Fibroblast of skin of left biceps (primary cell): Measurements from ENCODE around the gene RBM38.

ENCODE experiments used
- DNase-seq, 2 experiments: peaks; one replicate each; pipeline ENCODE4 v3.0.0-alpha.2; 2013; ENCODE audit warnings: low read depth in 2 of 2

RBM38 gene

DNA sequence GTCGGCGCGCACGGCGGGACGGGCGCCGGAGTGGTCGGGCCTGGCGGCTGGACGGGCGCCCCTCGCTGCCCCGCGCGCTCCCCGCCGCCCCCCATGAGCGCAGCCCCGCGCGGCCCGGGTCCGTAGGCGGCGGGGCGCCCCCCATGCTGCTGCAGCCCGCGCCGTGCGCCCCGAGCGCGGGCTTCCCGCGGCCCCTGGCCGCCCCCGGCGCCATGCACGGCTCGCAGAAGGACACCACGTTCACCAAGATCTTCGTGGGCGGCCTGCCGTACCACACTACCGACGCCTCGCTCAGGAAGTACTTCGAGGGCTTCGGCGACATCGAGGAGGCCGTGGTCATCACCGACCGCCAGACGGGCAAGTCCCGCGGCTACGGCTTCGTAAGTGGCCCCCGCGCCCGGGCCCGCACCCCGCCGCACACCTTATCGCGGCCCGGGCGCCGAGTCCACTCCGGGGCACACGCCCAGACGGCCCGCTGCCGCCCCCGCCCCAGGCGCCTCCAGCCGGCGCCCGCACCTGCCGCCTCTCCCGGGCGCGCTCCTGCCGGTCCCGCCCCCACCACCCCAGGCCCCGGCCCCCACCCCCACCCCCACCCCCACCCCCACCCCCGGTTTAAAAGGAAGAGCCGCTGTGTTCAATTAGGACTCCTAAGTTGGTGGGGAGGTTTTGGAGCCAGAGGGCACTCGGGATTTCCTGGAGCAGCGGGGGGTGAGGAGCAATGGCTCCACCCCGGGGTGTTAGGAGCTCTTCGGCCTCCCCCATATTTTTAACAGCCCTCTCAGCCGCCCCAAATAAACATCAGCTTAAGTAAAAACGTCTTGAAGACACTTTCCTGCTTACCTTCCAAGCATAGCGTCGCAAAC, 474 bp downstream of the RBM38 start:
- no peak for DNase-seq

DNA sequence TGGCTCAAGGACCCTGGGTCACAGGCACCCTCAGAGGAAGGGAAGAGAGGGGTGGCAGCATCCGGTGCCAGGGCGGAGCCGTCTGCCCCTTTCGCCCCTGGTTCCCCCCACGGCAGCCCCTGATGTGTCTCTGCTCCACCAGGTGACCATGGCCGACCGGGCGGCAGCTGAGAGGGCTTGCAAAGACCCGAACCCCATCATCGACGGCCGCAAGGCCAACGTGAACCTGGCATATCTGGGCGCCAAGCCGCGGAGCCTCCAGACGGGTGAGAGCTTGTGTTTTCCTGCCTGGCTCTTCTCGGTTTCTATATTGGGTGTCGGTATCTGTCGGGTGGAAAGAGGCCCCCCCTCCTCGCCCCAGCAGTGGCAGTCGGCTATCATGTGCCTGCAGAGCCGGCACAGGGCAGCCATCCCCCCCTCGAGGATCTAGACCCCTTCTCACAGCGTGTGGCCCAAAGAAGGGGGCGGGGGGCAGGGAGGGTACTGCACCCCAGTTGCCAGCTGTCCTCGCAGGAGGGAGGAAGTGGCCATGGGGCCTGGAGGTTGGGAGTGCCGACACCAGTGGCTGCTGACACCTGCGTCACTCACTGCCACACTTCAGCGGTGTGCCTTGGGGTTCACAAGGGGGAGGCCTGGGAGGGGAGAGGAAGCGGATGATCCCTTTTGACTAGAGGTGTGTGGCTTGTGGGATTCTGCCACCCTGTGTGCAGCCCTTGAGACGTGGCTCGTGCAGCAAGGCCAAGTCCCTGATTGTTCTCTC, 1.5 kb downstream of the RBM38 start:
- DNase-seq, result no peak

DNA sequence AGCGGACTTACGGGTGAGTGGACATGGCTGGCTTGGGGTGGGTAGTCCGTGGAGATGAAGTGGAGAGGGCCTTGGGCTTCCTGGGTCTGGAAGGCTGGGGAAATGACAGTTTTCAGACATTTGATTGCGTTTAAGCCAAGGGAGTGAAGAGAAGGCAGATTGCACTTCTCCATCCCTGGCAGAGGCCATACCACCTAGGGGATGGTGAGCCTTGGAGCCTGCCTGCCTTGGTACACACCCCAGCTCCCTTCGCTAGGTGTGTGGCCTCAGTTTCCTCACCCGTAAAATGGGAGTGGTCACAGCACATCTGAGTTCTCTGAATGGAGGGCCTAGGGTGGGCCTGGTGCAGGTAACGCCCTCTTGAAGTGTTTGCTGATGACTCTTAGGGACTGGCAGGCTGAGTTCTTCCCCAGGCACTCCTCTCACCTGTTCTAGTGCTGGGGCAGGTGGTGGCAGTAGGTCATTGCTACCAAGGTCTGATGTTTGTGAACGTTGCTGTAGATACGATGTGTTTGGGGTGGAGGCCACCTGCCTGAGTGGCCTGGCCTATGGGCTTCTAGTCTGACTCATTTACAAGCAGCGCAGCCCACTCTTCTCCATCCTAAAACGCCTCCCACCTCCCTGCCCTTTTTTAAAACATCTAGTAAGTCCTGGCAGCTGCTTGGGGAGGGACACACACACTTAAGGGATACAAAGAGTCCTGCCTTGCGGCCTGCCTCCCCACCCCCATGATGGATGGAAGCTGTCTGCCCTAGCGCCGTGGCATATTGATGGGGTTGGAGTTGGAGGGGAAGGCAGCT, 2.3 kb downstream of the RBM38 start:
- no peak for DNase-seq

DNA sequence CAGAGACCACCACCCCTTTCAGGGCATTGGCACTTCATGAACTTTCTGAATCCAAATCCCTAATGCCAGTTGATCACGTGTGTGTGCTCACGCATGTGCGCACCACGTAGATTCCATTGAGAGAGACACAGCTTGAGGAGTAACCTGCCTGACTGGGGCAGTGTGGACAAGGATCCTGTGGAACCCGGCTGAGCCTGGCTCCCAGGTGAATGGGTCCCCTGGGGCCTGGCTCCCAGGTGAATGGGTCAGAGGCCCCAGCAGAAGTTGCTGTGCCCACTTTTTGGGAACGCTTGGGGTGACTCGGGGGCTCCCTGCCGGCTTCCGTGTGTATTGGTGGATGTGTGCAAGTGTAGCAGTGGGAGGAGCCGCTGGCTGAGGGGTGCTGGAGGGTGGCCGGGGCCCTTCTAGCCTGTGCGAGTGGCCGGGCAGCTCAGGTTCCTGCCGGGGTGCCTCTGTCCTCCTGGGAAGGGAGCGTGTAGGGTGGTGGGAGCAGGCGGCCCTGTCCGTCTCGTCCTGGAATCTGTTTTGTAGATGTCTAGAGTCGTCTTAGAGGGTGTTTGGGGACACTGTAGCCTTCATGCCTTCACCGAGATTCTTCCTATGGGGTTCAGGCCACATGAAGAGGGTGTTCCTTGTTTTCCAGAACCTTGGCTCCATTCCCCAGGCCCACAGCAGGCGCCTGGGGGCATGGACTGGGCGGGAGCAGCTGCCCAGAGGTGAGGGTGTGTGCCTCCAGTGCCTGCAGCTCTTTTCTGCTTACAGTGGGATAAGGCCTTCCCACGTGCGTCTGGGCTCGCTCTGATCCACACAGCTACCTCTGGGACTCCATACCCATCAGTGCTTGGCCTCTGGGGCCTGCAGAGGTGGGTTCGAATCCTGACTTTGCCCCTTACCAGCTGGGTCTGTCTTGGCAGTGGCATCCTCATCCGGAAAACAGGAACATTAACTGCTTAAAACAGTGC, 3.2 kb downstream of the RBM38 start:
- DNase-seq, result no peak

DNA sequence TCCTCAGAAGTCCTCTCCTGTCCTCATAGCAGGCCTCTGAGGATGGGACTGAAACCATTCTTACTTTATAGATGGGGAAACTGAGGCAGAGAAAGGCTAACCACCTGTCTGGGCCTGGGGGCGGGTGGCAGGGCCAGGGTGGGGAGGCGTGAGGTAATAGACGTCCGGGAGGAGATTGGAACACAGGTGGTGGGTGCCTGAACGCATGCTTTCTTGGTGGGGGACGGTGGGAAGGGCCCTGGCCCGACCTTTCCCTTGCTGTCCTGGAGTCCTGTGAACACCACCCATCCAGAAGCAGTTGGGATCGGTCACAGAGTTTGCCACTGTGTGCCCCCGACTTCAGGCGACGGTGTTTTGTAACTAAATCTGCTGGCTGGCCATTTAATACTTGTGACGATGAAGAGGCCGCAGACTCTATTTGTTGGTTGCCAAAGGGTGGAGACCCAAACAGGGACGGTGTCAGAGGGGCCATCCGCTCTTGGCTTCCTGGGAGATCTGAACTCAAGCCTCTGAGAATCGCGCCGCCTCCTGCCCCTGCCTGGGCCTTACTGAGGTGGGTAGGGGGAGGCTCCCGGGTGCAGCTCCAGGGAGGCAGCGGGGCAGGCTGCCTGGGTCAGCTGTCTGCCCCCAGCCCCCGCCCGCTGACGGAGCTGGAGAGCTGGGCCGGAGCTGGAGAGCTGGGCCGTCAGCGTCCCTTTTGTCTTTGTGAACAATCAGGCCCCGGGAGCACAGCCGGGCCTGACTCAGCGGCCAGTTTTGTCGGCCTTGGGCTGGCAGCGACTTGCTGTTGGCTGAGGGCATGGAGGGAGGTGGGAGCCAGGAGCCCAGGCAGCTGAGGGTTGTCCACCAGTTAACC, 4.1 kb downstream of the RBM38 start:
- DNase-seq, result no peak

DNA sequence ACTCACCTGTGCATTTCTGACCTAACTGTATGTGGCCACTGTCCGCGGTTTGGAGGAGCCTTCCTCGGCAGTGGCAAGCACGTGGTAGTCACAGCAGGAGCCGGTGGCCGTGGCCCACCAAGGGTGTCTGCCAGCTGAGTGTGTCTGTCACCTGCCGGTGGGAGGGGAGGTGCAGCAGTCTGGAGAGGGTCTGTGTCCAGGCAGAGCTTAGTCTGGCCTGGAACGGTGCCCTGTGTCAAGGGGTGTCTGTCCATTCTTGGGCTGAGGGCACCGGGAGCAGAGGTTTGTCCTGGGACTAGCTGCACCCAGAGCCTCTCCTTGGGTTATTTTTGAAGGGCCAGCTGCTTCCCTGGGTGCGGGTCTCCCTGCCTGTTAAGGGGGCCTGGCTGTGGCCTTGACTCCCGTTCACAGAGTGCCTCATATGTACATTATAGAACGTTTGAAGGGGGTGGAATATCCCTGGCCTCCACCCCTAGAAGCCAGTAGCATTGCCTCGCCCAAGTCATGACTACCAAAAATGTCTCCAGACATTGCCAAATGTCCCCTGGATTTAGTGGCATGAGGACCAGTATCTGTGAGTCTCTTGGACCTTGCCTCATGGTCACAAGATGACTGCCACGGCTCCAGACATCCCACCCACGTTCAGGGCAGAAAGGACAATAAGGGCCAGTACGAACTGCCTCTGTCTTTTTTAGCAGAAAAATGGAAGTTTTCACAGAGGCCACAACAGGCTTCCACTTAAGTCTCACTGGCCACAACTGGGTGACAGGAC, 5.2 kb downstream of the RBM38 start:
- DNase-seq, result no peak

DNA sequence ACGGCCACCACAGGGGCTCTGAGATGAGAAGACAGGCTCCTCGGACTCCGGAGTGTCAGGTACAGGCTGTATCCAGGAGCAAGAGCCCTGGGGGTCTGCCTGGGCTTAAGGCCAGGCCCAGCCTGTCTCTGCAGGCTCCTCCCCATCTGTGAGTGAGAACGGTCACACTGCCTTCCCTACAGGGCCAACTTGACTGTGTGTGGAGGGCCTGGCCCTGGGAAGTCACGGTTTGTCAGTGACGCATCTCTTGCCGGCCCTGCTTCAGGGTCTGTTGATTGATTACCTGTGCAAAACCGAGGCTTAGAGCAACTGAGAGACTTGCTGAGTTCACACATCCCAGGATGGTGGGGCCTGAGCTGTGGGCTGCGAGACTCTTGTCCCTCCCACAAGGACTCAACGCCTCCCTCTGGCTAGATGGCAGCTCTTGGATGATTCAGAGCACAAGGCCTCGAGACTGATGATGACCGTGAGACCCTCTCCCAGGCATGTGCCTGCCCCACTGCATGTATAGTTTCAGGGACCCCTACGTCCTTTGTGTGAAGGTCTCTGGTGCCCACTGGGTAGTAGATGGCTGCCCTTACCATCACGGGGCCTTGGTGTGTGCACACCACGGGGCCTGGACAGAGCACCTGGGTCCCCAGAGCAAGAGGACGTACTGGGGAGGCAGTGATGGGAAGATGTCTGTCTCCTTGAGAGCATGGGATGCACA, 5.9 kb downstream of the RBM38 start:
- DNase-seq, result no peak

DNA sequence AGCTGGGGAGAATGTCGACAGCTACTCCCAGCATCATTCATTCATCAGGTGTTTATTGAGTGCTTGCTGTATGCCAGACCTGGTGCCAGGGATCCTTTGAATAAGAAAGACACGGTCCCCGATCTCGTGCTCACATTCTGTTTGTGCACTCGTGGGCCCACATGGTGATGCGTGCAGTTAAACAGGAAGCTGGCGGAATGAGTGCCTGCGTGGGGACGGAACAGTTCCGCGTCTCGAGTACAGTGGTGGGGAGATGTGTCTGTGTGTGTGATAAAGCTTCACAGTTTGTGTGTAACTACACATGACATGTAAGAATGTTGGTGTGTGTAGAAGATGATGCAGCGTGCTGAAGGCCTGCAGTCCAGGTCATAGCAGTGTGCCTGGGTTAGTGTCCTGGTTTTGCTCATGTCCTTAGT, 6.5 kb downstream of the RBM38 start:
- no peak for DNase-seq

DNA sequence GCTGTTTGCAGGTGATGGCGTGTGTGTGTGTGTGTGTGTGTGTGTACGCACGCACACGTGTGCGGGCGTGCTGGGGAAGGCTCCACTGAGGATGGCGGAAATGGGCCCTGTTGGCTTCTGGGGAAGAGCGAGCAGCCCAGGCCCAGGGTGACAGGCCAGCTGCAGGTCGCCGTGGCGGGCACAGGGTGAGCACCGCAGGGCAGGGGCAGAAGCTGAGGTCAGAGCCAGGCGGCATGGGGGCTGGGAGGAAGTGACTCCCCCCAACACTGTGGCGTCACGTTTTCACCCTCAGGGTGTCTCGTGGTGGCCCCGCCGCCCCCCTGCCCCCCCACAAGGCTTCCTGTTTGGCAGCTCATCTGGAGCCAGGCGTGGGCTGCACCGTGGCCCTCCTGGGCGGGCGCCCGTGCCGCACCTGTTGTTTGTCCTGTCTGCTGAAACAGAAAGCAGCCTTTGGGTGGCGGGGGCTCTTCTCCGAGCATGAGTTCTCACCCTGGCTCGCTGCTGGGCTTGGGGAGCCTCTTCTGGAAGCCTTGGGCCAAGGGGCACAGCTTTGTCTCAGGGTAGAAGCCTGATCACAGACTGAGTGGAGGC, 7.1 kb downstream of the RBM38 start:
- DNase-seq, result no peak

DNA sequence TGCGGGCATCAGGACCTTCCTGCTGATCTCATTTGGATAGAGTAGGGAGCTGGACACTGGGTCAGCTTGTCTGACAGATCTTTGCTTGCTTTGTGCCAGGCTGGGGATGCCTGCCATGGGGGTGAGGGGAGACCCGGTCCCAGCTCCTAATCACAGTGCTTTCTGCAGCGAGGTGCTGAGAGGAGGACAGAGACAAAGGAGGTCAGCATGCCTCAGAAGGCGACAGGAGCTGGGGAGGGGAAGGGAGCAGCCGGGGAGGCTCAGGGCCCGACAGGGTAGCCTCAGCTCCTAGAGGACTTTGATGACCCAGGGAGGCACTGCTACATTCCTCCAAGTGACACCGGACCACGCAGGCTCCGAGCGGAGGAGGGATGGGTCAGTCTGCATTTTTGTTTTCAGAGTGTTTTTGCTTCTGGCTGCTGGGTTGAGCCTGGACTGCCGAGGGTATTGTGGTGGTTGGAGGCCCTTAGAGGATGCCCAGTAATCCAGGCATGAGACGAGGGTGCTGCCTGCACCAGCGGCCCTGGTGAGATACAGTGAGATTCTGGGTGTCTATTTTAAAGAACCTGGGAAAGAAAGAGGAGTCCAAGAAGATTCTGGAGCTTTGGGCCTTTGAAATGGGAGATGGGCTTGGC, 7.8 kb downstream of the RBM38 start:
- no peak for DNase-seq

DNA sequence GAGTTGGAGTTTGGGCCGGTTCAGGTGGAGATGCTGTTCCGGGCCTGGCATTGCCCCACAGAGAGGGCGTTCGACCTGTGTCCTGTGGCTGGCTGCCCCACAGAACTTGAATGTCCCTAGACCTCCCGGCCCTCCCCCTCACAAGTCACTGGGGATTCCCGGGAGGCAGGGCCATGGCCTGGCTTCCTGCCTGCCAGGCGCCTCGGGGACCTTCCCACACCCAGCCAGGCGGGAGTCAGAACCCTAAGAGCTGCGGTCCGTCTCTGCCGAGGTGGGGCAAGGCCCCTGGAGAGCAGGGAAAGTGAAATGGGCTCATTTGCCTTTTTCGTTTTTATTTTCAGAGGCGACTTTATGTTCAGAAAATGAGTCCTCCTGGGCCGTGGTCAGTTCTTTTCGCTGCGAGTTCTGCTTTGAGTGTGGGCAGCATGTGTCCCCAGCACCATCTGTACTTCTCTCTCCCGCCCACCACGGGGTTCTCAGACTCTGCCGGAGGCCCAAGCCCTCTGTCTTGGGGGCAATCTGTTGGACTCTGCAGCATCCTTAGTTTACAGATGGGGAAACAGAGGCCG, 8.5 kb downstream of the RBM38 start:
- DNase-seq, result no peak

DNA sequence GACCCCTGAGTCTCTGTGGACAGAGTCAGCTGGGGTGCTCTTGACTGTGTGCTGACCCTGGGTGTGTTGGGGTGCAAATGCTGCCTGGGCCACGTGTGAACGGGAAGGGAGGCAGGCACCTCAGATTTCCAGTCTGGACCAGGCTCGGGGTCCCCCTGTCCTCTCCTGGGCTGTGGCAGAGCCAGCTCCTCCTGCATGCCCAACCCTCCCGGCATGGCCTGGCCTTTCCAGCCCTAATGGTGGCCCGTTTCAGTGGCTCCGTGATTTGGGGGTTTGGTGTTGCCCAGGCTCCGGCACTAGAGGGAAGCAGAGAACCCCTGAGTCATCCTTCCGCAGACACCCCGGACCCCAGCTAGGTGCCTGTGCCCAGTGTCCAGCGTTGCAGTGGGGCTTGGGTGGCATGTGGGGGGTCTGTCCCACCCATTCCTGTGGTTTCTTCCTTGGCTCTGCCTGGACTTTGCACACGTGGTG, 9.1 kb downstream of the RBM38 start:
- no peak for DNase-seq

DNA sequence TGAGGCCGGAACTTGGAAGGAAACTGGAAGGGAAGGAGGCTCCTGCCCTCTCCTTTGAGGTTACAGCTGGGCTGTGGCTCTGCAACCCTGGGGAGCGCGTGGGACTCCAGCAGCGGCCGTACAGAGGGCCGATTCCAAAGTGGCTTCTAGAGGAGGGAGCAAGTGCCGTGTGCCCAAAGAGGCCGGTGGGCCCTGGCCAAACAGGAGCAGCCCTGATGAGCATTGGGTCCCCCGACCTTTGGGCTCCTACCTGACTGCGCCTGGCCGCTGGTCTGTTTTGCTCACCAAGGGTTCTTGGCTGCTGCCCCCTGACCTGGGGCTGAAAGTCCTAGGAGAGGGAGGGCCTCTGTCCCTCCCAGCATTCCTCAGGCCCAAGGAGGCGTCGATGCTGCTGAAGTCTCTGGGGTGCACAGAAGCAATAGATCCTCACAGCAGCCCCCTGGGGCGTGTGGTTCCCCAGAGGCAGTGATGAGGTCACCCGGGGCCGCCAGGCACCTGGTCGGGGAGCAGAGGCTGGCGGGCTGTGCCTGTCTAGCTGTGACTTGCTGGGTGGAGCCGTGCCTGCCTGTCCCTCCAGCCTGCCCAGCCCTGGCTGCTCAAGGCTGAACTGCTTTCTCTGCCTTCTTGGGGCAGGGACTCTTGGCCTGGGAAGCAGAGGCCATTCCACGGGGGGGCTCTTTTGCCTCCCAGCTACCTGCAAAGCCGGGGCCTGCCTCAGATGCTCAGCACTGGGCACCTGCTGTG, 9.8 kb downstream of the RBM38 start:
- DNase-seq, result no peak

DNA sequence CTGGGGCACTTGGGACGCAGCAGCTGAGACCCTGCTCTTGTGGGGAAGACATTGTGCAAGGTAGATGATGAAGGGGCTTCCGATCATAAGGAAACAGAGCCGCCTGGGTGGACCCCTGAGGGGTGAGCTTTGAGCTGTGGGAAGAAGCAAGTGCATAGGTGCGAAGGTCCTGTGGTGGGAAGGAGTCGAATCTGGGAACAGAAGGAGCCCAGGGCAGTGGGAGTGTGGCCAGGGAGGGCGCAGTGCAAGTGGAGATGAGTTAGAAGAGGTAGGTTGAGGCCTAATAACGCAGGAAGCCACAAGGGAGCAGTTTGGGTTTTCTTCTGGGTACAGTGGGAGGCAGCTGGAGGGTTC, 10.3 kb downstream of the RBM38 start:
- no peak for DNase-seq

DNA sequence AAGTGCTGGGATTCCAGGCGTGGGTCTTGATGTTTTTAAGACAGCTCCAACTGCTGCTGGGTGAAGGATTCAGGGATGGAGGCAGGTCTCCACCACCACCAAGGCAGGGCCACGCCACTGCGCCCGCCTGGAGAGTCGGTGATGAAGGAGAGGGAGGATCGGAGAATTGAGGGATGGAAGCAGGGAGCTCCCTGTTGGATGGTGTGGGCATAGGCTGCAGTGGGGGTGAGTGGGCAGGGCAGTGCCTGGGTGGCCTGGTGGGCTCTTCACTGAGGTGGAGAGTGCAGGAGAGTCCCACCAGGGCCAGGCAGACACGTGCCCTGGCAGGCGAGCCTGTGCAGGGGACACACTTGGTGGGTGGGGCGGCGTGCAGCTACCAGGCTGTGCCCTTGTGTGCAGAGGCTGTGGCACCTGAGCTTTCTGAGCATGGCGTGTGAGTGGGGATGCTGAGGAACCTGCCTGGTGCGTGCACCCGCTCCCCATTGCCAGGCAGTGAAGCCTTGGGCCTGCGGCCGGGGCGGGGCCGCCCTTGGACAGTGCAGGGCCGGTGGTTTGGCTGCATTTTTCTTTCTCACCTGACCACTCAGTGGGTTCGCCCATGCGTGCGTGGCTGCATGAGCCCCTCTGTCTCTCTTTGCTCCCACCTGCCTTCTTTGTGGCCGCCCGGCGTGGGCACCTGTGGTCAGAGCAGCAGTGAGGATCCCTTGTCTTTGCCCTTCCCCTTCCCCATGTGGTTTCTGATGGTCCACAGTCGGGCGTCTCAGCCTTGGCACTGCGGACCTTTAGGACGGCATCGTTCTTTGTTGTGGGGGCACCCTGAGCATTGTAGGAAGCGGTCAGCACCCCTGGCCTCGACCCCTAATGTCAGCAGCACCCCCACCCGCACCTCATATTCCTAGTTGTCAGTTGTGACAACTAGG, 11.3 kb downstream of the RBM38 start:
- no peak for DNase-seq

DNA sequence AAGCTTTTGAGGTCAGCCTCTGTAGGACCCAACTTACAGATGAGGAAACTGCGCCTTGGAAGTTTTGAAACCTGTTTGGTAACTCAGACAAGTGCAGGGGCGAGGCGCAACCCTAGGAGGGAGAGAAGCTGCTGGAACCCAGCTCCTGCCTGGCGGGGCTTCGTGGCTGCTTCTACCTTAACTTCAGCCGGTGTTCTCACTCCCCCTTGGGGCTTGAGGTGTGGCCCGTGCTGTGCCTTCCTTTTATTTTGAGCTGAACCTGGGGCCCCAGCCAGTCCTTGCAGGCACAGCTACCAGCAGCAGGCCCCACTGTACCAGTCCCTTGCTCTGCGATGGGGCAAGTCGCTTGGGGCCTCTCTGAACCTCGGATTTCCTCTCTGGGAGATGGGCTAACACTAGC, 12.0 kb downstream of the RBM38 start:
- no peak for DNase-seq
